Measurements from ENCODE around the gene ESR2.

Gene ESR2

DNA sequence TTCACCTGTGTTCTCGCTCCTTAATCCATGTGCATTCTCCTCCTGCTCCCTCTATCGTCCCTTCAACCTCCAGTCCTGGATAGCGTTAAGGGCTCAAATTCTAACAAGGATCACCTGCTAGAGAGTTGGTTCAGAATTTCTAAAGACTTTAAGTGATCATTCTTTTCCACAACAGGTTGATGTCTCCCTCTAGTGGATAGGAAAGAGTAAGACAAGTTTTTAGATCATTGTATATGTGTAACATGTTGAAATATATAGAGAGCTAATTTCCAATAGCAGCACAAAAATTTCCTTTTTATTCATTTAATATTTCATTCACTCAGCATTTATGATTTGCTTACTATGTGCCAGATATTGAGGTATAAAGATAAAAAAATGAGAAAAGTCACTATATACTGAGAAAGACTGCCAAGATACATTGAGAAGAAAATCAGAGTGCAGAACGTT is 9.3 kb upstream of the ESR2 start:
- Histone ChIP-seq H3K9me3 (ENCODE audit: insufficient read depth, low read depth, low read length) (no peaks in the 10 kb centered on the region), H3K9ac (ENCODE audit: low read depth, low read length) (no peak overlapping the region), H3K27me3 (ENCODE audit: insufficient read depth, low read length) (no peaks in the 10 kb centered on the region), H3K4me1 (ENCODE audit: insufficient read depth, low read length) (no peaks in the 10 kb centered on the region), H3K4me3 (ENCODE audit: low read length) (no peak overlapping the region), H3K36me3 (ENCODE audit: insufficient read depth, low read length) (no peaks in the 10 kb centered on the region), H3K27ac (ENCODE audit: low read depth, low read length) (no peak overlapping the region)
- 15% methylated on average over 3 of the region's 4 CpGs for WGBS

DNA sequence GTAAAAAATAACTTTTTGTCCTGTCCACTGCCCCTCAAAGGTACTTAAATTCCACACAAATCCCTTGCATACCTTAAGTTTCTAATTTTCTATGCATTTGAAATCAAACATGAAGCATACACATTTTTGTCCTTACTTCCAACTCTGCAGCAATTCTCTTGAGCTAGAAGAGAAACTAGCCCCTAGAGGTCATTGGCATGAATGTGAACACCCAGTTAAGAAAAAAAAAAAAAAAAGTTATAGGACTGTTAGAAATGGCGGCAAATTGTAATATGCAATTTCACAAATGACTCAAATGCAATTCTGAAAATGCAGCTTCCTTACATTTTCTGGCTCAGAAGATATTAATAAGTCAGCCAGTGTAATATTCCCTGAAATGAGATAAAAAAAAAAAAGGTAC is 4.6 kb upstream of the ESR2 start:
- H3K36me3 ChIP-seq (ENCODE audit: insufficient read depth, low read length), result no peaks in the 10 kb centered on the region
- no peaks in the 10 kb centered on the region for H3K9me3 ChIP-seq (ENCODE audit: insufficient read depth, low read depth, low read length)
- H3K4me1 ChIP-seq (ENCODE audit: insufficient read depth, low read length), result no peaks in the 10 kb centered on the region
- H3K27me3 ChIP-seq (ENCODE audit: insufficient read depth, low read length), result peaks cover 13% of the 10 kb centered on the region
- no peak overlapping the region for H3K4me3 ChIP-seq (ENCODE audit: low read length)
- H3K9ac ChIP-seq (ENCODE audit: low read depth, low read length), result no peak overlapping the region
- no peak overlapping the region for H3K27ac ChIP-seq (ENCODE audit: low read depth, low read length)
- WGBS, result no CpG with 5 or more reads among the region's 1 CpG

GRCh38 chr14:64296561-64296960 is 2.4 kb upstream of the ESR2 start:
- H3K36me3 ChIP-seq (ENCODE audit: insufficient read depth, low read length), result no peaks in the 10 kb centered on the region
- H3K9me3 ChIP-seq (ENCODE audit: insufficient read depth, low read depth, low read length), result no peaks in the 10 kb centered on the region
- no peak overlapping the region for H3K4me3 ChIP-seq (ENCODE audit: low read length)
- peaks cover 32% of the 10 kb centered on the region for H3K27me3 ChIP-seq (ENCODE audit: insufficient read depth, low read length)
- no peak overlapping the region for H3K27ac ChIP-seq (ENCODE audit: low read depth, low read length)
- no peak overlapping the region for H3K9ac ChIP-seq (ENCODE audit: low read depth, low read length)
- H3K4me1 ChIP-seq (ENCODE audit: insufficient read depth, low read length), result peaks cover 6% of the 10 kb centered on the region; the same call in 1 of the 2 replicates

- peak overlapping the region; percentile 50 for H3K4me3 ChIP-seq (ENCODE audit: low read length)
- H3K36me3 ChIP-seq (ENCODE audit: insufficient read depth, low read length), result no peaks in the 10 kb centered on the region
- no peaks in the 10 kb centered on the region for H3K9me3 ChIP-seq (ENCODE audit: insufficient read depth, low read depth, low read length)
- H3K27ac ChIP-seq (ENCODE audit: low read depth, low read length), result no peak overlapping the region
- no peak overlapping the region for H3K9ac ChIP-seq (ENCODE audit: low read depth, low read length)
- WGBS, result 11% methylated on average over 20 of the region's 20 CpGs
- peaks cover 32% of the 10 kb centered on the region for H3K27me3 ChIP-seq (ENCODE audit: insufficient read depth, low read length)
- peaks cover 6% of the 10 kb centered on the region; the same call in 1 of the 2 replicates for H3K4me1 ChIP-seq (ENCODE audit: insufficient read depth, low read length)
Observed at GRCh38 chr14:64294672-64295413, 672 bp upstream of the ESR2 start.

DNA sequence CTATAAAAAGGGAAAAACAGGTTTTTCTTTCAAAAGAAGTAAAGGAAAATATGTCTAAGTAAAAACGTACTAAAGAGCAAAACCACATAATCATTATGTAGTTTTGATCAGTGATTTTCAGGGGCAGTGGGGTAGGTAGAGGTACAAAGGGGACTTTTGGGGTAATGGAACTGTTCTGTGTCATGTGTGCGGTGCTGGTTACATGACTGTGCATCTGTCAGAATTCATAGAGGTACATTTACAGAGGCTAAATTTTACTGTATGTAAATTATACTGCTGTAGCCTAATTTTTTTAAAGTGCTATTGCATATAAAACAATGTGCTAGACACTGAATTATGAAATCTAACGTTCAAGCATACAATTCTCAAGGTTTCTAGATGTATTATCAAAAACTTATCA is 2.0 kb downstream of the ESR2 start:
- 96% methylated on average over 2 of the region's 3 CpGs for WGBS

GRCh38 chr14:64289571-64289970 is 4.6 kb downstream of the ESR2 start:
- Histone ChIP-seq H3K4me1 (ENCODE audit: insufficient read depth, low read length) (peaks cover 6% of the 10 kb centered on the region; the same call in 1 of the 2 replicates), H3K9ac (ENCODE audit: low read depth, low read length) (no peak overlapping the region), H3K4me3 (ENCODE audit: low read length) (no peak overlapping the region), H3K27ac (ENCODE audit: low read depth, low read length) (no peak overlapping the region), H3K9me3 (ENCODE audit: insufficient read depth, low read depth, low read length) (no peaks in the 10 kb centered on the region), H3K36me3 (ENCODE audit: insufficient read depth, low read length) (no peaks in the 10 kb centered on the region), H3K27me3 (ENCODE audit: insufficient read depth, low read length) (peaks cover 28% of the 10 kb centered on the region)
- 100% methylated on average over 1 of the region's 1 CpG for WGBS

More for the DNA sequence above, 2.0 kb downstream of the ESR2 start:
- Histone ChIP-seq H3K36me3 (ENCODE audit: insufficient read depth, low read length) (no peaks in the 10 kb centered on the region), H3K27ac (ENCODE audit: low read depth, low read length) (no peak overlapping the region), H3K9me3 (ENCODE audit: insufficient read depth, low read depth, low read length) (no peaks in the 10 kb centered on the region), H3K4me3 (ENCODE audit: low read length) (no peak overlapping the region), H3K4me1 (ENCODE audit: insufficient read depth, low read length) (peaks cover 6% of the 10 kb centered on the region; the same call in 1 of the 2 replicates), H3K9ac (ENCODE audit: low read depth, low read length) (no peak overlapping the region), H3K27me3 (ENCODE audit: insufficient read depth, low read length) (peaks cover 32% of the 10 kb centered on the region)

- 82% methylated on average over 1 of the region's 2 CpGs for WGBS
- Histone ChIP-seq H3K4me3 (ENCODE audit: low read length) (no peak overlapping the region), H3K4me1 (ENCODE audit: insufficient read depth, low read length) (peaks cover 14% of the 10 kb centered on the region), H3K27ac (ENCODE audit: low read depth, low read length) (no peak overlapping the region), H3K27me3 (ENCODE audit: insufficient read depth, low read length) (no peaks in the 10 kb centered on the region), H3K36me3 (ENCODE audit: insufficient read depth, low read length) (no peaks in the 10 kb centered on the region), H3K9ac (ENCODE audit: low read depth, low read length) (no peak overlapping the region), H3K9me3 (ENCODE audit: insufficient read depth, low read depth, low read length) (no peaks in the 10 kb centered on the region)
Observed at GRCh38 chr14:64281805-64282204, 12.4 kb downstream of the ESR2 start.

GRCh38 chr14:64279704-64280668 is 14.2 kb downstream of the ESR2 start:
- no peak overlapping the region for H3K9ac ChIP-seq (ENCODE audit: low read depth, low read length)
- no peaks in the 10 kb centered on the region for H3K36me3 ChIP-seq (ENCODE audit: insufficient read depth, low read length)
- H3K27ac ChIP-seq (ENCODE audit: low read depth, low read length), result no peak overlapping the region
- 95% methylated on average over 15 of the region's 15 CpGs for WGBS
- H3K9me3 ChIP-seq (ENCODE audit: insufficient read depth, low read depth, low read length), result no peaks in the 10 kb centered on the region
- H3K4me1 ChIP-seq (ENCODE audit: insufficient read depth, low read length), result peaks cover 14% of the 10 kb centered on the region
- H3K27me3 ChIP-seq (ENCODE audit: insufficient read depth, low read length), result no peaks in the 10 kb centered on the region
- no peak overlapping the region for H3K4me3 ChIP-seq (ENCODE audit: low read length)

- Histone ChIP-seq H3K27me3 (ENCODE audit: insufficient read depth, low read length) (no peaks in the 10 kb centered on the region), H3K4me3 (ENCODE audit: low read length) (no peak overlapping the region), H3K9me3 (ENCODE audit: insufficient read depth, low read depth, low read length) (no peaks in the 10 kb centered on the region), H3K4me1 (ENCODE audit: insufficient read depth, low read length) (peaks cover 14% of the 10 kb centered on the region), H3K9ac (ENCODE audit: low read depth, low read length) (no peak overlapping the region), H3K36me3 (ENCODE audit: insufficient read depth, low read length) (no peaks in the 10 kb centered on the region), H3K27ac (ENCODE audit: low read depth, low read length) (no peak overlapping the region)
- WGBS, result 60% methylated on average over 2 of the region's 2 CpGs
Observed at GRCh38 chr14:64278458-64278857, 15.7 kb downstream of the ESR2 start.

DNA sequence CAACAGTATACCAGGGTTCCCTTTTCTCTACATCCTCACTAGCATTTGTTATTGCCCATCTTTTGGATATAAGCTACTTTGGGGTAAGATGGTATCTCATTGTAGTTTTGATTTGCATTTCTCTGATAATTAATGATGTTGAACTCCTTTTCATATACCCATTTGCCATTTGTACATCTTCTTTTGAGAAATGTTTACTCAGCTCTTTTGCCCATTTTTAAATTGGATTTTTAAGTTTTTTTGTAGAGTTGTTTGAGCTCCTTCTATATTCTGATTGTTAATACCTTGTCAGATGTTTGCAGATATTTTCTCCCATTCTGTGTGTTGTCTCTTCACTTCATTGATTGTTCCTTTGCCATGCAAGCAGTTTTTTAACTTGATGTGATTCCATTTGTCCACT is 22.2 kb downstream of the ESR2 start:
- Histone ChIP-seq H3K9ac (ENCODE audit: low read depth, low read length) (no peak overlapping the region), H3K27me3 (ENCODE audit: insufficient read depth, low read length) (no peaks in the 10 kb centered on the region), H3K9me3 (ENCODE audit: insufficient read depth, low read depth, low read length) (no peaks in the 10 kb centered on the region), H3K27ac (ENCODE audit: low read depth, low read length) (no peak overlapping the region), H3K4me3 (ENCODE audit: low read length) (no peak overlapping the region), H3K36me3 (ENCODE audit: insufficient read depth, low read length) (no peaks in the 10 kb centered on the region), H3K4me1 (ENCODE audit: insufficient read depth, low read length) (no peaks in the 10 kb centered on the region)

DNA sequence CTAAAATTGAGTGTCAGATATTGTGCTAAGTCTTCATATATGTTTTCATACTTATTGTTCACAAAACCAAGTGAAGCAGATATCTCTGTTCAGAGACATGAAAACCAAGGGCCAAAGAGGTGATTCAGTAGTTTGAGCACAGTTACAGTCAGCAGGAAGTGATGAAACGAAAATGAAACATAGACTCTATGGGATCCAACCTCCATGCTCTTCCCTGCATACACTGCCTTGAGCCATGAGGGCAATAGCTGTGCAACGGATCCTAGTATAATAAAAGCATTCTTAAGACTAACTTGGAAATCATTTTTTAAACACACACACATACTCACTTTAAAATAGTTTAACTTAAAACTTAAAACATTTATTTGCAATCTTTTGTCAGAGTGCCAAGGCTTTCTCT is 27.9 kb downstream of the ESR2 start:
- no peak overlapping the region for H3K27ac ChIP-seq (ENCODE audit: low read depth, low read length)
- no peaks in the 10 kb centered on the region for H3K36me3 ChIP-seq (ENCODE audit: insufficient read depth, low read length)
- H3K9ac ChIP-seq (ENCODE audit: low read depth, low read length), result no peak overlapping the region
- no peaks in the 10 kb centered on the region for H3K27me3 ChIP-seq (ENCODE audit: insufficient read depth, low read length)
- 92% methylated on average over 2 of the region's 2 CpGs for WGBS
- H3K4me1 ChIP-seq (ENCODE audit: insufficient read depth, low read length), result no peaks in the 10 kb centered on the region
- H3K4me3 ChIP-seq (ENCODE audit: low read length), result no peak overlapping the region
- H3K9me3 ChIP-seq (ENCODE audit: insufficient read depth, low read depth, low read length), result no peaks in the 10 kb centered on the region
